Measurements from ENCODE around the gene PTPN23.

PTPN23 gene

DNA sequence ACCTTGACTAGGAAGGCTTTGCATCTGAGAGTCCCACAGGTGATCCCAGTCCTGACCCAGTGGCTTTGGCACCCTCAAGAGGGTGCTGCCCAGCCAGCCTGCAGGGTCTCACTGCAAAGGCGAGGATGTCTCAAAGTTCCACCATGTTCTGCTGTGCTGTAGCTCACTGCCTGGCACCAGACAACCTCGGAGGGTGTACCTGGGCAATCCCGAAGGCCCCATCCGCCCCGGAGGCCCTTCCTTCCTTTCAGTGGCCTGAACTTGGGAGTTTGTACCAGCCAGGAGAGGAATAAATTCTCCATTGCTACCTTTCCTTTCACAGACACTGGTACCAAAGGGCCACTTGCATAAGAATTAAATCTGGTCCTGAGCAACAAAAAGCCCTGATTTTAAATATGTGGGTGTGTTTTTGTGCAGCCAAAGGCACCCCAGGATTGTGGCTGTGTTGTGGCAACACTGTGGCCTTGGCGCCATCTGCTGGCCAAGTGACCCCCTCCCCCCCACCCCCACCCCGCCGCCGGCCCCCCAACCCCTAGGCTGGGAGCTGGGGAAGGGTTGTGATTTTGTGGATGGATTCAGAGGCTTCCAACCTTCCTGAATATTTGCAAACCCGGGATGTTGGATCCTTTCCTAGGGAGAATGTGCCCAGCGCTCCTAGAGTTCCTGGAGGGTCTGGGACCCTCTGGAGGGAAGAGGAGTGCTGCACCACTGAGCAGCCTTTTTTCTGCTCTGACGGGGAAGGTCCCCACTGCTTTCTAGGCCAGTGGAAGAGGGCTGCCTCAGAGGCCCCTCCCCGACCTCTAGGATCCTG lies 9.7 kb upstream of the PTPN23 start:
- DNase-seq, result peak; percentile 22

- DNase-seq, result no peak
Measured at GRCh38 chr3:47374587-47374986, 6.2 kb upstream of the PTPN23 start.

DNA sequence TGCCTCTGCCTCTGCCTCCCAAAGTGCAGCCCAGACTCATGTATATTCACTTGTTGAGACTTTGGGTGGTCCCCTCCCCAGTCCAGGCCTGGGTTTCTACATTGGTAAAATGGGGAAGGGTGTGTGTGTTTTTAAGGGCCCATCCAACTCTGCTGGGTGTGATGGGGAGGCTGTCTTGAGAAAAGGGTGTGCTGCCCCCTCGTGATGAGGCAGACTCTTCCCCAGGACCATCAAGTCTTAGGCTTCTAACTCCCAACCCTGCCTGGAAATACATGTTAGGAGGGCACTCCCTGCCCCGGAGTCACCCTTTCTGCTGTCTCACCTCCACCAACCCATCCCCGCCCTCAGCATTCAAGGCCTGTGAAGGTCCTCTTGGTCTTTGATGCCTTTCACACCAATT lies 4.4 kb upstream of the PTPN23 start:
- DNase-seq, result no peak

GRCh38 chr3:47377186-47377585 lies 3.6 kb upstream of the PTPN23 start:
- DNase-seq, result no peak

- DNase-seq, result no peak
Measured at GRCh38 chr3:47378869-47379268, 2.0 kb upstream of the PTPN23 start.

- DNase-seq, result no peak
Measured at GRCh38 chr3:47379411-47379899, 1.4 kb upstream of the PTPN23 start.

DNA sequence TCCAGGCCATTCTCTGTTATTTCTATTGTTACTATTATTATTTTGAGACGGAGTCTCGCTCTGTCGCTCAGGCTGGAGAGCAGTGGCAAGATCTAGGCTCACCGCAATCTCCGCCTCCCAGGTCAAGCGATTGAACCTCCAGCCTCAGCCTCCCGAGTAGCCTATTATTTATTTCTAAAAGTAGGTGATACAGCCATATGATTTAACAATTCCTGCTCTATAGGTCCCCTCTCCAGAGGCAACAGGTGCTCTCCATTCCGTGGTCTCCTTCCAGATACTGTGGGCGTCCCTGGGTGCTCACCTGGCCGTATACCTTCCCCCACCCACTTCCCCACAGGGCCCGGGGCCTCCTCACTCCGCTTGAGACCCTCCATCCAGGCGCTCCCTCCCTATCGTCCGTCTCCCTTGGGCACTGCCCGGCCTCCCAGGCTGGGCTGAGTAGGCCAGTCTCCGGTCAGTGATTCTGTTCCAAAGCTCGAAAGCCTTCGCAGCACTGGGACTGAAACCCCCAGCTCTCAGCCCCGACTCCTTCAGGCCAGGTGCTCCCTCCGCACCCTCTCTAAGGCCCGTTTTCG lies 708 bp upstream of the PTPN23 start:
- no peak for DNase-seq

DNA sequence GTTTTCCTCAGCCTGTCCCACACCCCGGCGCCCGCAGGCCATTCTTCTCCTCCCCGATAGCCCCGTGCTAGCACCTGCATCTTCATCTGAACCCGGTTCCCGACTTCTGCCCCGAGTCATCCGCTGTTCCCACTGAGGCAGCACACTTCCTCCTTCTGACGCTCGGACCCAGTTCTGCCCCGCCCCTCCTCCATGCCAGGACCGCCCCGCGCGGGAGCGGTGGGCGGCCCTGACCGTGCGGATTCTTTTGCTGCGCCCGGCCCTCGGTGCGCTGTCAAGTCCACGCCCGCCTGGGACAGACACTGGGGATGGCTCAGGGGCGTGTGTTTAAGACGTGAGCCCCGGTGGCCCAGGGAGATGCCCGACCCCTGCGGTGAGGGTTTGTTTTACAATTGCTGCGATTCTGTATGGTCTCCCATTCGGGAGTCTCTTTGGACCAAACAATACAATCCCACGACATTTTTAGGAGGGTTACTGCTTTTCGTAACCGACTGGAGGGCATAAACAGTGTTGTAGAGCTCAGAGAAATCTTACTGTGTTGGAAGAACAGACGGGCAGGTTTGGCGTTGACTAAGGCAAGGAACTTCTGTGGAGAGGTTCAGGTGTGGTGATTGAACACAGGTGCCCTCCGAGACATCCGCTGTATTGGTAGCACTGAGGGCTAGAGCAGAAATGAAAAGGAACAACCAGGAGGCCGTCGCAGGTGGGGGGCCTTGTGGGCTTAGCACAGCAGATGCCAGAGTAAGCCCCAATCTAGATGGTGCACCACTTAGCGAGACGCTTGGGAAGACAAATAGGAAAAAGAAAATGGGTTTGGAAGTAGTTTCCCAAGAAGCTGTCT lies 716 bp downstream of the PTPN23 start:
- DNase-seq, result peak; percentile 95

DNA sequence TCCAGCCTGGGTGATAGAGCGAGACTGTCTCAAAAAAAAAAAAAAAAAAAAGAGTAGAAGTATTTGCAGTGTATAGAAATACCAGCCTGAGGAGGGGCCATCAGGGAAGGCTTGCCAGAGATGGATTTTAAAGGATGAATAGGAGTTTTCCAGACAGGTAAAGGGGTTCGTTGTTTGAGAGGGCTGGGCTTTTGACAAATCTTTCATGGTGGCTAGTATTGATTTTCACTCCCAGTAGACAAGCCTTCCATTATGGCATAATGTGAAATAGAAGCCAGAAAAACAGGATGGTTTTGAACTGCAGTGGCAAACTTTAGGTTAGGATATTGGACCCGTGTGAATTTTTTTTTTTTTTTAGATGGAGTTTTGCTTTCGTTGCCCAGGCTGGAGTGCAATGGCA lies 3.6 kb downstream of the PTPN23 start:
- no peak for DNase-seq

DNA sequence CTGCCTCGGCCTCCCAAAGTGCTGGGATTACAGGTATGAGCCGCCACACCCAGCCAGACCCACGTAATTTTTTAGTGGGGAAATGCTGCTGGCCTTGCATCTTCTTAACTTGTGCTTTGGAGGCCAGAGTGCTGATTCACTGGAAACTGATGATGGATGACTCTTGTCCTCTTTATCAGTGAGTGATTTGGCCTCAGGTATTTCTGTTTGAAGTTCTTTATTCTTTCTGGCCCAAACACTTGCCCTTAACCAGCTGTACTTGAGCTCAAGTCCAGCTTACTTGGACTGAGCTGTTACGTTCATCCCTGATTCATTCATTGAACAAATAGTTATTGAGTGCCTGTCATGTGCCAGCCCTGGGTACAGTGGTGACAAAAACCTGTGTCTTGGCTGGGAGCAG lies 4.2 kb downstream of the PTPN23 start:
- no peak for DNase-seq

GRCh38 chr3:47385796-47386195 lies 5.0 kb downstream of the PTPN23 start:
- DNase-seq, result no peak

DNA sequence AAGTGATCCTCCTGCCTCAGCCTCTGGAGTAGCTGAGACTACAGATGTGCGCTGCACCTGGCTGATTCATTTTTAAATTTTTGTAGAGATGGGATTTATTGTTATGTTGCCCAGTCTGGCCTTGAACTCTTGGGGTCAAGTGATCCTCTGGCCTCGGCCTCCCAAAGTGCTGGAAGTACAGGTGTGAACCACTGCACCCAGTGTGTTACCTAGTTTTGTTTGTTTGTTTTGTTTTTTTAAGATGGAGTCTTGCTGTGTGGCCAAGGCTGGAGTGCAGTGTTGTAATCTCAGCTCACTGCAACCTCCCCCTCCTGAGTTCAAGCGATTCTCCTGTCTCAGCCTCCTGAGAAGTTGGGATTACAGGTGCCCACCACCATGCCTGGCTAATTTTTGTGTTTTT lies 12.1 kb downstream of the PTPN23 start:
- no peak for DNase-seq

- peak; percentile 70 for DNase-seq
Measured at GRCh38 chr3:47394140-47394870, 13.5 kb downstream of the PTPN23 start.

DNA sequence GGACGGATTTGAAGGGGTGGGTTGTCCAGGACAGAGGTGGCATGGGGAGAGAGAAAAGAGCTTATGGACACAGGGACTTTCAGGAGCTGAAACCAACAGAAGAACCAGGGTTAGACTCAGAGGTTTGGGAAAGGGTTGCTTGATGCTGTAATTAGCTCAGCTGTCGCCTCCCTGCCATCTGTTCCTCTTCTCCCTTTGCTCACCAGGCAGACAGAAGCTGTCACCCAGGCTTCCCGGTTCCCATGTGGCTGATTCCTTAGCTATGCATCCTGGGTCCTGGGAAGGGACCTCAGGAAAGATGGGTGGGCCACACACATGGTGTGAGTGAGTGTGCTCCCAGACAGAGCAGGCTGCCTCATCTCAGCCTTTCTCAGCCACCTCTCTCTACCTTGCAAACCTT lies 14.1 kb downstream of the PTPN23 start:
- DNase-seq, result peak; percentile 73

- DNase-seq, result no peak
Measured at GRCh38 chr3:47398228-47398627, 17.4 kb downstream of the PTPN23 start.

- DNase-seq, result no peak
Measured at GRCh38 chr3:47399016-47399415, 18.2 kb downstream of the PTPN23 start.

- no peak for DNase-seq
Measured at GRCh38 chr3:47399531-47400270, 18.9 kb downstream of the PTPN23 start.

GRCh38 chr3:47404431-47404876 lies 23.6 kb downstream of the PTPN23 start:
- no peak for DNase-seq

GRCh38 chr3:47404955-47405790 lies 24.4 kb downstream of the PTPN23 start:
- DNase-seq, result no peak

DNA sequence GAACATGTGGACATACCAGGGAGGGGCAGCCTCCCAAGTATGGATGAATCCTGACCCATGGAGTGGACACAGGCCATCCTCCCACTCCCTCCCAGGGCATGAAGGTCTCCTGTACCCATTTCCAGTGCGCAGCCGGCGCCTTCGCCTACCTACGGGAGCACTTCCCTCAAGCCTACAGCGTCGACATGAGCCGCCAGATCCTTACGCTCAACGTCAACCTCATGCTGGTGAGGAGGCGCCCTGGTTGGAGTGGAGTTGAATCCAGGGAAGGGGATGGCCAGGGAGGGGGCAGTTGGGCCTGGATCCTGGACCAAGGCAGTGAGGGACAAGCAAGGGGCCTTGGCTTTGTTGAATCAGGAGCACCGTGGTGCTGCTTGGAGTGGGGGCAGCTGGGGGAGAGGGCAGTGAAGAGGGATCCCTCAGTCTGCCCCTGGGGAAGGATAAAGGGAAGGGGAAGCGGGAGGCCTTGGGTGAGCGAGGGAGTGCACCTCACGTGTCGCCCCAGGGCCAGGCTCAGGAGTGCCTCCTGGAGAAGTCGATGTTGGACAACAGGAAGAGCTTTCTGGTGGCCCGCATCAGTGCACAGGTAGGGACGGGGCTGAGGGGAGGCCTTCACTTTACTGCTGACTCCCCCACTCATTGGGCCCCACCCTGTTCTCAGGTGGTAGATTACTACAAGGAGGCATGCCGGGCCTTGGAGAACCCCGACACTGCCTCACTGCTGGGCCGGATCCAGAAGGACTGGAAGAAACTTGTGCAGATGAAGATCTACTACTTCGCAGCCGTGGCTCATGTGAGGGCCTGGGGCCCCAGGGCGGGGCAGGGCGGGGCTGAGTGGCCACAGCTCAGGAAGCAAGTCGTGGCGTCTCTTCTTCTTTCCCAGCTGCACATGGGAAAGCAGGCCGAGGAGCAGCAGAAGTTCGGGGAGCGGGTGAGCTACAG lies 25.3 kb downstream of the PTPN23 start:
- no peak for DNase-seq

Data from eye (tissue), 1 donor.